ENCODE measurements around the gene ACTMAP.

GRCh38 chr19:40780582-40780981, 30.3 kb upstream of the ACTMAP start:
- TF ChIP-seq CTCF (IDR thresholded peaks at IDR 0.05; ENCODE audit: poor library complexity) (no peak), EZH2phosphoT487 (IDR thresholded peaks at IDR 0.05; ENCODE audit: low read depth, severe bottlenecking, unreplicated experiment) (no peak)
